ENCODE measurements around the gene TMED9.
"Not testable (repeated sequence)": the region's sequence is repeated elsewhere in the genome, so short reads cannot be mapped to it uniquely, and the experiment has no call there.

GRCh38 chr5:177624172-177624571 lies 32.2 kb downstream of the TMED9 start:
- not testable (repeated sequence) for TF ChIP-seq CHD1 (IDR thresholded peaks at IDR 0.05; ENCODE audit: low read depth, low read length); CTCF (conservative IDR thresholded peaks at IDR 0.05; ENCODE audit: low read depth, low read length); POLR2A (IDR thresholded peaks at IDR 0.05; ENCODE audit: low read depth, low read length); MXI1 (IDR thresholded peaks at IDR 0.05; ENCODE audit: borderline replicate concordance, low read depth, low read length); MAZ (IDR thresholded peaks at IDR 0.05; ENCODE audit: borderline replicate concordance, low read depth, low read length); FOS (IDR thresholded peaks at IDR 0.05; ENCODE audit: low read depth, low read length); MAFK (IDR thresholded peaks at IDR 0.05; ENCODE audit: low read depth, low read length); RAD21 (IDR thresholded peaks at IDR 0.05; ENCODE audit: low read length); CEBPB (IDR thresholded peaks at IDR 0.05; ENCODE audit: low read depth, low read length); RCOR1 (IDR thresholded peaks at IDR 0.05; ENCODE audit: insufficient replicate concordance, low read length); BHLHE40 (IDR thresholded peaks at IDR 0.05; ENCODE audit: low read depth, low read length); RFX5 (IDR thresholded peaks at IDR 0.05; ENCODE audit: low read depth, low read length); SMC3 (IDR thresholded peaks at IDR 0.05; ENCODE audit: low read depth, low read length); ELK1 (IDR thresholded peaks at IDR 0.05; ENCODE audit: borderline replicate concordance, low read depth, low read length)
